ENCODE results near the gene IGFN1. TPM values are rescaled to one million over a fixed set of nuclear protein-coding genes. Genes with fewer than 3 reads are reported as not detected.

Gene IGFN1
- total and polyA plus RNA-seq, 4 donors: 0.03 to 0.14 (median 0.08) TPM; not detected in 1

GRCh38 chr1:201191653-201192260 is 1.1 kb downstream of the IGFN1 start:
- DNase-seq (ENCODE audit: low spot score): no peak
- Histone ChIP-seq H3K9me3 (ENCODE audit: control insufficient read depth in 4 of 4, low read length in 3 of 4) (no peaks in the 10 kb centered on the region), H3K36me3 (ENCODE audit: control insufficient read depth in 4 of 4, insufficient read depth in 3 of 4, low read depth in 1 of 4, low read length in 3 of 4) (no peaks in the 10 kb centered on the region), H3K9ac (ENCODE audit: low read depth in 1 of 2, low read length in 2 of 2) (no peak overlapping the region), H3K27ac (ENCODE audit: low read depth in 1 of 2, low read length in 2 of 2) (no peak overlapping the region), H3K27me3 (ENCODE audit: control insufficient read depth in 4 of 4, insufficient read depth in 4 of 4, low read length in 3 of 4) (peaks cover 0 to 2% (median 0%) of the 10 kb centered on the region in 4 donors), H3K4me3 (ENCODE audit: low read depth in 1 of 3, low read length in 3 of 3) (no peak overlapping the region), H3K4me1 (ENCODE audit: control insufficient read depth in 4 of 4, insufficient read depth in 4 of 4, low read length in 3 of 4) (no peaks in the 10 kb centered on the region)
- 77% methylated on average over 18 of the region's 18 CpGs for WGBS
- TF ChIP-seq ATF3 (IDR thresholded peaks at IDR 0.05) (no peak), NR2F2 (IDR thresholded peaks at IDR 0.05) (no peak), ZBTB33 (IDR thresholded peaks at IDR 0.05) (no peak), HNF4A (conservative IDR thresholded peaks at IDR 0.05) (no peak), FOXA1 (IDR thresholded peaks at IDR 0.05) (no peak), HNF4G (IDR thresholded peaks at IDR 0.05) (no peak), EGR1 (IDR thresholded peaks at IDR 0.05; ENCODE audit: low read depth in 2 of 2) (no peak), GABPA (IDR thresholded peaks at IDR 0.05 in 1 of 2, conservative IDR thresholded peaks at IDR 0.05 in 1 of 2) (no peak), FOXA2 (IDR thresholded peaks at IDR 0.05) (no peak), RAD21 (IDR thresholded peaks at IDR 0.05) (no peak), JUND (IDR thresholded peaks at IDR 0.05) (no peak), CTCF (IDR thresholded peaks at IDR 0.05; ENCODE audit: low read depth, low read length, missing input control) (no peak), YY1 (IDR thresholded peaks at IDR 0.05) (no peak), SP1 (IDR thresholded peaks at IDR 0.05) (no peak), REST (IDR thresholded peaks at IDR 0.05) (no peak), RXRA (IDR thresholded peaks at IDR 0.05) (no peak), MAX (IDR thresholded peaks at IDR 0.05) (no peak), TAF1 (conservative IDR thresholded peaks at IDR 0.05) (no peak)
